ENCODE data around the gene GNA15.
"Not testable (repeated sequence)": the region's sequence is repeated elsewhere in the genome, so short reads cannot be mapped to it uniquely, and the experiment has no call there.

DNA sequence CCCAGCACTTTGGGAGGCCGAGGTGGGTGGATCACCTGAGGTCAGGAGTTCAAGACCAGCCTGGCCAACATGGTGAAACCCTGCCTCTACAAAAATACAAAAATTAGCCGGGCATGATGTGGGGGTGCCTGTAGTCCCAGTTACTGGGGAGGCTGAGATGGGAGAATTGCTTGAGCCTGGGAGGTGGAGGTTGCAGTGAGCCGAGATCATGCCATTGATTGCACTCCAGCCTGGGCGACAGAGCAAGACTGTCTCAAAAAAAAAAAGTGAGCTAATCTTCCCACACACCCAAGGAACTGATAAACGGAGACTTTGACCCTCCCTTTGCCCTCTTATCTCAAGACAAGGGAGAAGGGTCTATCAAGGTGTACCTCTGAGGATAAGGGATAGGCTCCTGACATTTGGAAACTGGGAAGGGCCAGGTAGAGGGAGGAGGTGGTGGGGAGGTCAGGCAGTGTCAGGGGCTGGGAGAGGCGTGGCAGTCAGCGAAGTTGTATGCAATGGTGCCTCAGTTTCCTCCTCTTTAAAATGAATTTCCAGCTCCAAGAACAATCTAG, 46.5 kb upstream of the GNA15 start:
- TF ChIP-seq, protein P1, sequence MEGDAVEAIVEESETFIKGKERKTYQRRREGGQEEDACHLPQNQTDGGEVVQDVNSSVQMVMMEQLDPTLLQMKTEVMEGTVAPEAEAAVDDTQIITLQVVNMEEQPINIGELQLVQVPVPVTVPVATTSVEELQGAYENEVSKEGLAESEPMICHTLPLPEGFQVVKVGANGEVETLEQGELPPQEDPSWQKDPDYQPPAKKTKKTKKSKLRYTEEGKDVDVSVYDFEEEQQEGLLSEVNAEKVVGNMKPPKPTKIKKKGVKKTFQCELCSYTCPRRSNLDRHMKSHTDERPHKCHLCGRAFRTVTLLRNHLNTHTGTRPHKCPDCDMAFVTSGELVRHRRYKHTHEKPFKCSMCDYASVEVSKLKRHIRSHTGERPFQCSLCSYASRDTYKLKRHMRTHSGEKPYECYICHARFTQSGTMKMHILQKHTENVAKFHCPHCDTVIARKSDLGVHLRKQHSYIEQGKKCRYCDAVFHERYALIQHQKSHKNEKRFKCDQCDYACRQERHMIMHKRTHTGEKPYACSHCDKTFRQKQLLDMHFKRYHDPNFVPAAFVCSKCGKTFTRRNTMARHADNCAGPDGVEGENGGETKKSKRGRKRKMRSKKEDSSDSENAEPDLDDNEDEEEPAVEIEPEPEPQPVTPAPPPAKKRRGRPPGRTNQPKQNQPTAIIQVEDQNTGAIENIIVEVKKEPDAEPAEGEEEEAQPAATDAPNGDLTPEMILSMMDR (IDR thresholded peaks at IDR 0.05) = not testable (repeated sequence)
- TF ChIP-seq POLR2A (IDR thresholded peaks at IDR 0.05) = not testable (repeated sequence)

All from esophagus squamous epithelium (tissue), 4 donors.